ENCODE measurements around the gene NOTCH2. TPM values are rescaled to one million over a fixed set of nuclear protein-coding genes. Genes with fewer than 3 reads are reported as not detected.
"Not testable (repeated sequence)": the region's sequence is repeated elsewhere in the genome, so short reads cannot be mapped to it uniquely, and the experiment has no call there.

NOTCH2 gene
- total and polyA plus RNA-seq, 10 of the 15 experiments (the other 5 are each of a cell fraction or from before 2014, with no cell fraction given): 0.02 to 2.0 (median 0.62) TPM; not detected in 1

DNA sequence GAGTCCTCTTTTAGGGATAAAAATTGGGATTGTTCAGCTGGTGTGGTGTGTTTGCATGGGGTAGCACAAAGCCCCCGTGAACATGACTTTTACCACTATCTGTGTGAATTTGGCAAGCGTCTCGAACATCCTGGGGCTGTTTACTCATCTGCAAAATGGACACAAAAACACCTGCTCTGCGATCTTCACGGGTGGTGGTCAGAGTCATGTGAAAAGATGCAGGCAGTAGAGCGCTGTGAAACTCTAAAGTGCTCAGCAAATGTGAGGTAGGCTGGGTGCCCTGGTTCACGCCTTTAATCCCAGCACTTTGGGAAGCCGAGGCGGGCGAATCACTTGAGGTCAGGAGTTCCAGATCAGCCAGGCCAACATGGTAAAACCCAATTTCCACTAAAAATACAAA is 39.7 kb upstream of the NOTCH2 start:
- BruUV-seq (replicated peaks); FAIRE-seq; SMC1A ChIA-PET (ENCODE audit: uncharacterized antibody, unreplicated experiment); H3K4me3 ChIP-seq; ATAC-seq; DNase-seq (ENCODE audit: low read depth, low spot score); RAD21 ChIA-PET (ENCODE audit: unreplicated experiment); H3K4me1 ChIP-seq (ENCODE audit: control insufficient read depth, insufficient read depth, low read length); intact Hi-C loops (cut with micrococcal nuclease; ENCODE audit: unreplicated experiment); H3K36me3 ChIP-seq (ENCODE audit: control insufficient read depth in 2 of 2, insufficient read depth in 2 of 2, low read length in 1 of 2); H3K79me2 ChIP-seq (ENCODE audit: control insufficient read depth, insufficient read depth, low read length); in situ Hi-C loops (cut with MboI); CTCF ChIA-PET; H2AFZ ChIP-seq (ENCODE audit: control insufficient read depth, low read depth, low read length); H3K4me2 ChIP-seq (ENCODE audit: control insufficient read depth, insufficient read depth); H4K20me1 ChIP-seq (ENCODE audit: control insufficient read depth, insufficient read depth); POLR2A ChIA-PET; H3K27me3 ChIP-seq (replicated peaks in 1 of 2; ENCODE audit: control insufficient read depth in 2 of 2, insufficient read depth in 2 of 2, low read length in 1 of 2); H3K27ac ChIP-seq (ENCODE audit: control insufficient read depth, insufficient read depth); H3K9me3 ChIP-seq (replicated peaks; ENCODE audit: control insufficient read depth, insufficient read depth, low read length); H3K9ac ChIP-seq (ENCODE audit: control insufficient read depth, insufficient read depth, low read length): not testable (repeated sequence)
- 15% methylated on average over 7 of the region's 10 CpGs for WGBS (ENCODE audit: insufficient coverage, insufficient replicate concordance, low lambda C conversion rate, missing lambda C conversion rate)

DNA sequence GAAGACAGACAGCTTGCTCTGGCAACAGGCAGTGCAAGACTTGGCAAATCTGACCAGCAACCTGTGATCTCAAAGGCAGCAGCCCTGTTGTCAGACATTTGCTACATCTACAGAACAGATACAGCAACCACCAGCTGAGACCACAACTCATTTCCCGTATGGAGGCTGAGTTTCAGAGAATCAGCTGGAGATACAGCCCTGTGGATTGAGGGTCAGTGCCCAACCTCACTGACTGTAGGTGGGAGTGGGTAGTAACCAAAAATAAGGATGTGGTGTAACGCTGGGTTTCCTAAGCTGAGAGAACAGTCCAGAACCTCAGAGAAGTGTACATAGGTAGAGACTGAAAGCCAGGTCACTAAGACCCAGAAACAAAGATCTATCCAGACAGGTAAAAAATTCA is 35.8 kb upstream of the NOTCH2 start:
- DNase-seq (ENCODE audit: low read depth, low spot score); H3K4me3 ChIP-seq; FAIRE-seq; H3K27me3 ChIP-seq (replicated peaks in 1 of 2; ENCODE audit: control insufficient read depth in 2 of 2, insufficient read depth in 2 of 2, low read length in 1 of 2); H3K36me3 ChIP-seq (ENCODE audit: control insufficient read depth in 2 of 2, insufficient read depth in 2 of 2, low read length in 1 of 2); SMC1A ChIA-PET (ENCODE audit: uncharacterized antibody, unreplicated experiment); H3K9ac ChIP-seq (ENCODE audit: control insufficient read depth, insufficient read depth, low read length); POLR2A ChIA-PET; BruUV-seq (replicated peaks); RAD21 ChIA-PET (ENCODE audit: unreplicated experiment); intact Hi-C loops (cut with micrococcal nuclease; ENCODE audit: unreplicated experiment); H3K27ac ChIP-seq (ENCODE audit: control insufficient read depth, insufficient read depth); H2AFZ ChIP-seq (ENCODE audit: control insufficient read depth, low read depth, low read length); ATAC-seq; H3K9me3 ChIP-seq (replicated peaks; ENCODE audit: control insufficient read depth, insufficient read depth, low read length); H3K4me1 ChIP-seq (ENCODE audit: control insufficient read depth, insufficient read depth, low read length); H3K79me2 ChIP-seq (ENCODE audit: control insufficient read depth, insufficient read depth, low read length); CTCF ChIA-PET; H4K20me1 ChIP-seq (ENCODE audit: control insufficient read depth, insufficient read depth); in situ Hi-C loops (cut with MboI); H3K4me2 ChIP-seq (ENCODE audit: control insufficient read depth, insufficient read depth): not testable (repeated sequence)
- WGBS (ENCODE audit: insufficient coverage, insufficient replicate concordance, low lambda C conversion rate, missing lambda C conversion rate): 0% methylated on average over 1 of the region's 2 CpGs

DNA sequence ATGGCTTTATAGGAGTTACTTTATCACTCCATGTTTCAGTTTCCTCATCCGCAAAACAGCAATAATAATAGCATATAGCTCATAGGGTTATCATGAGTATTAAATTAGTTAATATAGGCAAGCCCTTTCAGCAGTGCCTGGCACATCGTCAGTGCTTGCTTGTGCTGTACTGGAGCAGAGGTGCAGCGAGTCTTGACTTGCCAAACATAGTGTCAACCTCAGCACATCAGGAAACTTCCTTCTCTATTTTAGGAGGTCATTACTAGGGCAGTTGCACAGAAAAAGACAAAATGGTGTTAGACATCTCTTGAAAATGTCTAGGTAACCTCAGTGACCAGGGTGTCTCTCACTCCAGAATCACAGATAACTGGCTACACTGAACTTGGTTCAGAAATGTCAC is 34.3 kb upstream of the NOTCH2 start:
- RAD21 ChIA-PET (ENCODE audit: unreplicated experiment); H2AFZ ChIP-seq (ENCODE audit: control insufficient read depth, low read depth, low read length); H3K27me3 ChIP-seq (replicated peaks in 1 of 2; ENCODE audit: control insufficient read depth in 2 of 2, insufficient read depth in 2 of 2, low read length in 1 of 2); POLR2A ChIA-PET; H3K27ac ChIP-seq (ENCODE audit: control insufficient read depth, insufficient read depth); H3K79me2 ChIP-seq (ENCODE audit: control insufficient read depth, insufficient read depth, low read length); CTCF ChIA-PET; DNase-seq (ENCODE audit: low read depth, low spot score); in situ Hi-C loops (cut with MboI); H3K4me1 ChIP-seq (ENCODE audit: control insufficient read depth, insufficient read depth, low read length); BruUV-seq (replicated peaks); H4K20me1 ChIP-seq (ENCODE audit: control insufficient read depth, insufficient read depth); H3K4me2 ChIP-seq (ENCODE audit: control insufficient read depth, insufficient read depth); FAIRE-seq; intact Hi-C loops (cut with micrococcal nuclease; ENCODE audit: unreplicated experiment); H3K9ac ChIP-seq (ENCODE audit: control insufficient read depth, insufficient read depth, low read length); H3K4me3 ChIP-seq; H3K9me3 ChIP-seq (replicated peaks; ENCODE audit: control insufficient read depth, insufficient read depth, low read length); H3K36me3 ChIP-seq (ENCODE audit: control insufficient read depth in 2 of 2, insufficient read depth in 2 of 2, low read length in 1 of 2); SMC1A ChIA-PET (ENCODE audit: uncharacterized antibody, unreplicated experiment); ATAC-seq: not testable (repeated sequence)
- no CpG with 5 or more reads among the region's 3 CpGs for WGBS (ENCODE audit: insufficient coverage, insufficient replicate concordance, low lambda C conversion rate, missing lambda C conversion rate)

DNA sequence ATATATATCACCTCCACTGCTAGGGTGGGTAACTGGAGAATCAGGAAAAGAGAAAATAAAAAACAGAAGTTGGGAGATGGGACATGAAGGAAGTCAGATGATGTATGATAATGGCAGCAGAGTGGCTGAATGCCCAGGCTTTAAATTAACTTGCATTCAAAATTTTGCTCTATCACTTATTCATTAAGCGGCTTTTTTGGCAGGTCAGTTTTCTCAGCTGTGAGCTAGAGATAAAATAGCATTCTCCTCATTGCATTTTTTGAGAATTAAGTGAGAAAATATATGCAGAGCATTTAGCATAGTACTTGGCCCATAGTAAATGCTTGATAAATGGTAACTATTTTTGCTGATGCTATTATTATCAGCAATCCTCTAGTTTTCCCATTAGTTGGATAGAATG is 32.1 kb upstream of the NOTCH2 start:
- intact Hi-C loops (cut with micrococcal nuclease; ENCODE audit: unreplicated experiment); SMC1A ChIA-PET (ENCODE audit: uncharacterized antibody, unreplicated experiment); H2AFZ ChIP-seq (ENCODE audit: control insufficient read depth, low read depth, low read length); H3K4me3 ChIP-seq; H3K9me3 ChIP-seq (replicated peaks; ENCODE audit: control insufficient read depth, insufficient read depth, low read length); H4K20me1 ChIP-seq (ENCODE audit: control insufficient read depth, insufficient read depth); DNase-seq (ENCODE audit: low read depth, low spot score); H3K27ac ChIP-seq (ENCODE audit: control insufficient read depth, insufficient read depth); H3K4me1 ChIP-seq (ENCODE audit: control insufficient read depth, insufficient read depth, low read length); H3K79me2 ChIP-seq (ENCODE audit: control insufficient read depth, insufficient read depth, low read length); ATAC-seq; RAD21 ChIA-PET (ENCODE audit: unreplicated experiment); POLR2A ChIA-PET; FAIRE-seq; BruUV-seq (replicated peaks); H3K4me2 ChIP-seq (ENCODE audit: control insufficient read depth, insufficient read depth); H3K36me3 ChIP-seq (ENCODE audit: control insufficient read depth in 2 of 2, insufficient read depth in 2 of 2, low read length in 1 of 2); H3K27me3 ChIP-seq (replicated peaks in 1 of 2; ENCODE audit: control insufficient read depth in 2 of 2, insufficient read depth in 2 of 2, low read length in 1 of 2); in situ Hi-C loops (cut with MboI); CTCF ChIA-PET; H3K9ac ChIP-seq (ENCODE audit: control insufficient read depth, insufficient read depth, low read length): not testable (repeated sequence)
- WGBS (ENCODE audit: insufficient coverage, insufficient replicate concordance, low lambda C conversion rate, missing lambda C conversion rate): no CpG with 5 or more reads among the region's 1 CpG

Data from GM12878 (cell line).